NCI-H146 treated with DMSO at 0.1 percent for 48 hours (cell line): Measurements from ENCODE around the gene ZNF3.
A peak's percentile ranks its signal among the peaks of the same experiment; 100 is the strongest.

Source experiments
- DNase-seq: peaks from one replicate; lab custom pipeline; 2025; ENCODE audit not compliant: unreplicated experiment; lab: John Stamatoyannopoulos, UW

The ZNF3 gene

GRCh38 chr7:100081535-100082102 is at the start of gene ZNF3:
ZNF3 (minus strand) TSS chr7:100081723; CDS start chr7:100077357, 4,366 bp downstream.
- DNase-seq = peak; percentile 96

- peak; percentile 51 for DNase-seq
These were observed 49.3 kb upstream of the ZNF3 start for GRCh38 chr7:100130608-100131453.

- DNase-seq = peak; percentile 81
These were observed 48.7 kb upstream of the ZNF3 start for GRCh38 chr7:100130220-100130607.

GRCh38 chr7:100128637-100128963 is 47.1 kb upstream of the ZNF3 start:
- no peak for DNase-seq

- DNase-seq = no peak
These were observed 46.5 kb upstream of the ZNF3 start for GRCh38 chr7:100127866-100128636.

- peak; percentile 75 for DNase-seq
These were observed 45.7 kb upstream of the ZNF3 start, which contains the start of gene MBLAC1 for GRCh38 chr7:100126931-100127865. MBLAC1 (plus strand) TSS chr7:100126967; CDS start chr7:100127396, 429 bp downstream.

- no peak for DNase-seq
These were observed 44.9 kb upstream of the ZNF3 start for GRCh38 chr7:100126239-100126930.

- DNase-seq = no peak
These were observed 43.0 kb upstream of the ZNF3 start for GRCh38 chr7:100124301-100125230.

- no peak for DNase-seq
These were observed 41.0 kb upstream of the ZNF3 start for GRCh38 chr7:100122568-100122967.

GRCh38 chr7:100122067-100122466 is 40.5 kb upstream of the ZNF3 start:
- DNase-seq = no peak

- DNase-seq = no peak
These were observed 39.2 kb upstream of the ZNF3 start for GRCh38 chr7:100120733-100121036.

- DNase-seq = no peak
These were observed 38.6 kb upstream of the ZNF3 start for GRCh38 chr7:100119970-100120732.

- peak; percentile 82 for DNase-seq
These were observed 37.8 kb upstream of the ZNF3 start, which contains the start of the genes CNPY4 and TAF6 for GRCh38 chr7:100119072-100119969. CNPY4 (plus strand) TSS chr7:100119634; CDS start chr7:100119745, 111 bp downstream. TAF6 (minus strand) TSS chr7:100119358; CDS start chr7:100114209, 5,149 bp downstream.

GRCh38 chr7:100118388-100119071 is 37.0 kb upstream of the ZNF3 start:
- DNase-seq = no peak

GRCh38 chr7:100115026-100115425 is 33.5 kb upstream of the ZNF3 start:
- no peak for DNase-seq

GRCh38 chr7:100111914-100112313 is 30.4 kb upstream of the ZNF3 start:
- no peak for DNase-seq

- no peak for DNase-seq
These were observed 29.6 kb upstream of the ZNF3 start for GRCh38 chr7:100111156-100111555.
